ENCODE measurements around the gene R3HCC1L.

Gene R3HCC1L

GRCh38 chr10:98205351-98205750 lies 70.9 kb downstream of the R3HCC1L start:
- no peak overlapping the region for H3K27ac ChIP-seq (ENCODE audit: low read depth, low read length)
- no peaks in the 10 kb centered on the region for H3K9me2 ChIP-seq (replicated peaks; ENCODE audit: control insufficient read depth, low read length)
- peaks cover 57% of the 10 kb centered on the region for H3K79me2 ChIP-seq (ENCODE audit: control insufficient read depth, low read length)

GRCh38 chr10:98208925-98209324 lies 74.5 kb downstream of the R3HCC1L start:
- Histone ChIP-seq H3K27ac (ENCODE audit: low read depth, low read length) (no peak overlapping the region), H3K4me2 (ENCODE audit: low read length) (no peak overlapping the region), H3K4me3 (ENCODE audit: low read length) (no peak overlapping the region), H3K9me3 (ENCODE audit: control insufficient read depth, insufficient read depth, low read length) (no peaks in the 10 kb centered on the region), H3F3A (ENCODE audit: control insufficient read depth, insufficient read depth) (no peaks in the 10 kb centered on the region), H3K36me3 (ENCODE audit: control insufficient read depth, low read length) (peaks cover 71% of the 10 kb centered on the region), H3K4me1 (ENCODE audit: control insufficient read depth, low read length) (0 out of 2 replicates have a peak, but pooled peaks cover 2% of the 10 kb centered on the region), H3K79me2 (ENCODE audit: control insufficient read depth, low read length) (peaks cover 61% of the 10 kb centered on the region), H3K27me3 (ENCODE audit: control insufficient read depth, low read length) (no peaks in the 10 kb centered on the region), H4K20me1 (ENCODE audit: control insufficient read depth, insufficient read depth, low read depth, low read length) (no peaks in the 10 kb centered on the region), H3K9me2 (replicated peaks; ENCODE audit: control insufficient read depth, low read length) (no peaks in the 10 kb centered on the region)
- TF ChIP-seq CTCF (IDR thresholded peaks at IDR 0.05; ENCODE audit: low read depth, low read length, poor library complexity, severe bottlenecking), result no peak
- TF ChIP-seq EZH2phosphoT487 (IDR thresholded peaks at IDR 0.05; ENCODE audit: borderline replicate concordance, low read length), result no peak

More at GRCh38 chr10:98205351-98205750, 70.9 kb downstream of the R3HCC1L start:
- H3K36me3 ChIP-seq (ENCODE audit: control insufficient read depth, low read length), result peaks cover 51% of the 10 kb centered on the region
- no peaks in the 10 kb centered on the region for H3F3A ChIP-seq (ENCODE audit: control insufficient read depth, insufficient read depth)
- H3K4me1 ChIP-seq (ENCODE audit: control insufficient read depth, low read length), result 0 out of 2 replicates have a peak, but pooled peaks cover 2% of the 10 kb centered on the region
- H4K20me1 ChIP-seq (ENCODE audit: control insufficient read depth, insufficient read depth, low read depth, low read length), result no peaks in the 10 kb centered on the region
- H3K4me2 ChIP-seq (ENCODE audit: low read length), result no peak overlapping the region
- no peaks in the 10 kb centered on the region for H3K9me3 ChIP-seq (ENCODE audit: control insufficient read depth, insufficient read depth, low read length)
- no peak overlapping the region for H3K4me3 ChIP-seq (ENCODE audit: low read length)
- TF ChIP-seq EZH2phosphoT487 (IDR thresholded peaks at IDR 0.05; ENCODE audit: borderline replicate concordance, low read length) (no peak), CTCF (IDR thresholded peaks at IDR 0.05; ENCODE audit: low read depth, low read length, poor library complexity, severe bottlenecking) (no peak)
- H3K27me3 ChIP-seq (ENCODE audit: control insufficient read depth, low read length), result no peaks in the 10 kb centered on the region

GRCh38 chr10:98209441-98209840 lies 75.0 kb downstream of the R3HCC1L start:
- peaks cover 66% of the 10 kb centered on the region for H3K79me2 ChIP-seq (ENCODE audit: control insufficient read depth, low read length)

More at GRCh38 chr10:98209441-98209840, 75.0 kb downstream of the R3HCC1L start:
- Histone ChIP-seq H3K36me3 (ENCODE audit: control insufficient read depth, low read length) (peaks cover 71% of the 10 kb centered on the region), H4K20me1 (ENCODE audit: control insufficient read depth, insufficient read depth, low read depth, low read length) (no peaks in the 10 kb centered on the region), H3F3A (ENCODE audit: control insufficient read depth, insufficient read depth) (no peaks in the 10 kb centered on the region), H3K4me3 (ENCODE audit: low read length) (no peak overlapping the region), H3K27ac (ENCODE audit: low read depth, low read length) (no peak overlapping the region), H3K9me2 (replicated peaks; ENCODE audit: control insufficient read depth, low read length) (no peaks in the 10 kb centered on the region), H3K27me3 (ENCODE audit: control insufficient read depth, low read length) (no peaks in the 10 kb centered on the region), H3K4me2 (ENCODE audit: low read length) (no peak overlapping the region), H3K9me3 (ENCODE audit: control insufficient read depth, insufficient read depth, low read length) (no peaks in the 10 kb centered on the region), H3K4me1 (ENCODE audit: control insufficient read depth, low read length) (0 out of 2 replicates have a peak, but pooled peaks cover 2% of the 10 kb centered on the region)
- TF ChIP-seq CTCF (IDR thresholded peaks at IDR 0.05; ENCODE audit: low read depth, low read length, poor library complexity, severe bottlenecking) (no peak), EZH2phosphoT487 (IDR thresholded peaks at IDR 0.05; ENCODE audit: borderline replicate concordance, low read length) (no peak)

All from DOHH2 (cell line).